K562 (cell line): ENCODE data around the gene KLHL22.
A peak's percentile ranks its signal among the peaks of the same experiment; 100 is the strongest.

Experiments
- EP300 ChIP-seq: IDR thresholded peaks from 2 replicates; pipeline ENCODE4 v1.6.1; 2012; ENCODE audit warnings: low read length, improper control_type of control experiment
- ETV5 ChIP-seq: sonication (generic); formaldehyde crosslinking; IDR thresholded peaks from 2 replicates; pipeline ENCODE4 v1.4.0; 2020; ENCODE audit warnings: low read depth, mild to moderate bottlenecking, missing genetic modification reagents
- EWSR1 ChIP-seq: fragments of 450-650 bp; IDR thresholded peaks from 2 replicates; pipeline ENCODE4 v1.6.1; 2018; ENCODE audit warnings: borderline replicate concordance, mild to moderate bottlenecking, low read depth, moderate library complexity; ENCODE audit not compliant: partially characterized antibody
- EZH2 ChIP-seq: IDR thresholded peaks from 2 replicates; pipeline ENCODE4 v1.6.1; 2012; ENCODE audit warnings: low read depth, mild to moderate bottlenecking, inconsistent platforms, low read length, borderline replicate concordance
- HIVEP1 ChIP-seq: fragments of 250-450 bp; sonication (Bioruptor Pico); IDR thresholded peaks from 2 replicates; pipeline ENCODE4 v1.4.0; 2020; ENCODE audit warnings: mild to moderate bottlenecking
- MCM5 ChIP-seq: fragments of 450-650 bp; IDR thresholded peaks from 2 replicates; pipeline ENCODE4 v1.6.1; 2016; ENCODE audit warnings: low read depth
- NR2C2 ChIP-seq, 2 experiments: fragments of 200-800 bp in 1 of 2; sonication (Bioruptor generic) in 1 of 2; sonication (generic) in 1 of 2; formaldehyde crosslinking in 1 of 2; IDR thresholded peaks; 2 replicates each; pipeline versions ENCODE4 v1.6.1 to v1.8.0; 2016 to 2022; ENCODE audit warnings: mild to moderate bottlenecking in 1 of 2, missing compliant biosample characterization in 1 of 2, missing genetic modification characterization in 1 of 2, missing genetic modification reagents in 1 of 2
- SMC3 ChIP-seq: conservative IDR thresholded peaks from 2 replicates; pipeline ENCODE4 v1.6.1; 2011; ENCODE audit warnings: low read depth, low read length, improper control_type of control experiment; ENCODE audit not compliant: insufficient read depth
- ZBTB8A ChIP-seq: fragments of 450-650 bp; IDR thresholded peaks from 2 replicates; pipeline ENCODE4 v1.6.1; 2018; ENCODE audit warnings: mild to moderate bottlenecking, moderate library complexity; ENCODE audit not compliant: partially characterized antibody
- ZKSCAN8 ChIP-seq: fragments of 200-800 bp; sonication (Bioruptor generic); IDR thresholded peaks from 2 replicates; pipeline ENCODE4 v1.6.1; 2016; ENCODE audit warnings: missing genetic modification characterization, missing compliant biosample characterization
- TF ChIP-seq, protein P1 (sequence below): sonication (generic); formaldehyde crosslinking; IDR thresholded peaks from 2 replicates; pipeline ENCODE4 v1.9.0; 2022; ENCODE audit warnings: mild to moderate bottlenecking, missing genetic modification reagents
- TF ChIP-seq, protein P2 (sequence below): fragments of 150-350 bp; IDR thresholded peaks from 2 replicates; pipeline ENCODE4 v1.6.1; 2014; ENCODE audit warnings: low read depth, mild to moderate bottlenecking, low read length, borderline replicate concordance

DNA sequence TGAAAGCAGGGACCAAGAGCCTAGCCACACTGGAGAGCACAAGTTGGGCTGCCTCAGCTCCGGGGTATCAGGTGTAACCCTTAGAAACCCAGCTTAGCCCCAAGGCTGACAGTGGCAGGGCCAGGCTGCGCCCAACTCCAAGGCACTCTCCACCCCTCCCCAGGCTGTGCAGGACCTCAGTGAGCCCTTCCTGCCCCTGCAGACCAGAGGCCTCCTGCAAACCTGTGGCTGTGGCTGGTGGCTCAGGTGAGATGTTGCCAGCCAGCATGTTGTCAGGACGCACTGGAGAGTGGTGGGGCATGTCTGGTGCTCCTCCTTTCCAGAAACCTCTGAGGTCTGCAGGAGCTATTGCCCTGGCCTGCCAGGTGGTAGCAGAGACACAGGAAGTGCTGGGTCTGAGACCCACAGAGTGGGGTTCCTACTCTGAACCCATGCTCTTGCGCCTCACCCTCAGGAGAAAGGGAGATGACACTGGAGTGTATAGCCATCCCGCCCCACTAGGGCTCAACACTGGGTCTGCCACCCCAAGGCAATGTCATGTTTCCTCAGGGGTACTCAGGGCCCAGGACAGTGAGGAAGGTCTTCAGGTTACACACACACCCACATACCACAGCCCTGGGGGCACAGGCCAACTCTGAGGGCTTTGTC lies 55.5 kb downstream of the KLHL22 start:
- TF ChIP-seq, protein P1, sequence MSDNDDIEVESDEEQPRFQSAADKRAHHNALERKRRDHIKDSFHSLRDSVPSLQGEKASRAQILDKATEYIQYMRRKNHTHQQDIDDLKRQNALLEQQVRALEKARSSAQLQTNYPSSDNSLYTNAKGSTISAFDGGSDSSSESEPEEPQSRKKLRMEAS (CRISPR knock-in tag) = peak; percentile 41
- TF ChIP-seq HIVEP1 (CRISPR knock-in tag) (no peak), EP300 (no peak), ZBTB8A (no peak), MCM5 (no peak), ETV5 (CRISPR knock-in tag) (no peak), EZH2 (no peak), SMC3 (no peak), ZKSCAN8 (no peak), NR2C2 (CRISPR knock-in tag; IDR thresholded peaks at IDR 0.05) (no peak; the same call in 1 of the 2 replicates), NR2C2 (tag; IDR thresholded peaks at IDR 0.05) (no peak), EWSR1 (no peak)
- TF ChIP-seq, protein P2, sequence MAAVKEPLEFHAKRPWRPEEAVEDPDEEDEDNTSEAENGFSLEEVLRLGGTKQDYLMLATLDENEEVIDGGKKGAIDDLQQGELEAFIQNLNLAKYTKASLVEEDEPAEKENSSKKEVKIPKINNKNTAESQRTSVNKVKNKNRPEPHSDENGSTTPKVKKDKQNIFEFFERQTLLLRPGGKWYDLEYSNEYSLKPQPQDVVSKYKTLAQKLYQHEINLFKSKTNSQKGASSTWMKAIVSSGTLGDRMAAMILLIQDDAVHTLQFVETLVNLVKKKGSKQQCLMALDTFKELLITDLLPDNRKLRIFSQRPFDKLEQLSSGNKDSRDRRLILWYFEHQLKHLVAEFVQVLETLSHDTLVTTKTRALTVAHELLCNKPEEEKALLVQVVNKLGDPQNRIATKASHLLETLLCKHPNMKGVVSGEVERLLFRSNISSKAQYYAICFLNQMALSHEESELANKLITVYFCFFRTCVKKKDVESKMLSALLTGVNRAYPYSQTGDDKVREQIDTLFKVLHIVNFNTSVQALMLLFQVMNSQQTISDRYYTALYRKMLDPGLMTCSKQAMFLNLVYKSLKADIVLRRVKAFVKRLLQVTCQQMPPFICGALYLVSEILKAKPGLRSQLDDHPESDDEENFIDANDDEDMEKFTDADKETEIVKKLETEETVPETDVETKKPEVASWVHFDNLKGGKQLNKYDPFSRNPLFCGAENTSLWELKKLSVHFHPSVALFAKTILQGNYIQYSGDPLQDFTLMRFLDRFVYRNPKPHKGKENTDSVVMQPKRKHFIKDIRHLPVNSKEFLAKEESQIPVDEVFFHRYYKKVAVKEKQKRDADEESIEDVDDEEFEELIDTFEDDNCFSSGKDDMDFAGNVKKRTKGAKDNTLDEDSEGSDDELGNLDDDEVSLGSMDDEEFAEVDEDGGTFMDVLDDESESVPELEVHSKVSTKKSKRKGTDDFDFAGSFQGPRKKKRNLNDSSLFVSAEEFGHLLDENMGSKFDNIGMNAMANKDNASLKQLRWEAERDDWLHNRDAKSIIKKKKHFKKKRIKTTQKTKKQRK = no peak
